ENCODE data around the gene CEBPB.
"Not testable (repeated sequence)": the region's sequence is repeated elsewhere in the genome, so short reads cannot be mapped to it uniquely, and the experiment has no call there.

The CEBPB gene

GRCh38 chr20:50190251-50191064 is at the start of gene CEBPB:
TSS of gene CEBPB (plus strand) at chr20:50190830. CDS start at chr20:50191034, 204 bp downstream.
- peak; percentile 89 for DNase-seq

- DNase-seq: no peak
Measured at GRCh38 chr20:50141018-50141675, 49.5 kb upstream of the CEBPB start.

- DNase-seq: no peak
Measured at GRCh38 chr20:50141811-50142561, 48.6 kb upstream of the CEBPB start.

- no peak for DNase-seq
Measured at GRCh38 chr20:50142812-50143211, 47.8 kb upstream of the CEBPB start.

- DNase-seq: peak; percentile 97
Measured at GRCh38 chr20:50144362-50144761, 46.3 kb upstream of the CEBPB start.

- no peak for DNase-seq
Measured at GRCh38 chr20:50145566-50145965, 45.1 kb upstream of the CEBPB start.

GRCh38 chr20:50146214-50146613 is 44.4 kb upstream of the CEBPB start:
- DNase-seq: peak; percentile 42

GRCh38 chr20:50146732-50147662 is 43.6 kb upstream of the CEBPB start:
- DNase-seq: no peak

GRCh38 chr20:50149481-50150254 is 41.0 kb upstream of the CEBPB start:
- DNase-seq: no peak

GRCh38 chr20:50151034-50151743 is 39.4 kb upstream of the CEBPB start:
- no peak for DNase-seq

- no peak for DNase-seq
Measured at GRCh38 chr20:50152394-50153152, 38.1 kb upstream of the CEBPB start.

- no peak for DNase-seq
Measured at GRCh38 chr20:50153153-50153499, 37.5 kb upstream of the CEBPB start.

- peak; percentile 90 for DNase-seq
Measured at GRCh38 chr20:50153500-50154377, 36.9 kb upstream of the CEBPB start, which contains the start of gene PEDS1. TSS of gene PEDS1 (minus strand) at chr20:50153723. CDS start at chr20:50153637, 86 bp downstream.

- DNase-seq: not testable (repeated sequence)
Measured at GRCh38 chr20:50161494-50161893, 29.1 kb upstream of the CEBPB start.

- peak; percentile 43 for DNase-seq
Measured at GRCh38 chr20:50163570-50164317, 26.9 kb upstream of the CEBPB start.

GRCh38 chr20:50165684-50166554 is 24.7 kb upstream of the CEBPB start:
- DNase-seq: peak; percentile 100

- peak; percentile 72 for DNase-seq
Measured at GRCh38 chr20:50169329-50169823, 21.3 kb upstream of the CEBPB start.
